AG10803 (cell line): ENCODE results near the gene PODXL2.
"Not testable (repeated sequence)": the region's sequence is repeated elsewhere in the genome, so short reads cannot be mapped to it uniquely, and the experiment has no call there.

Experiments
- DNase-seq: peaks from one replicate; pipeline ENCODE4 v3.0.0; 2010; ENCODE audit warnings: low read depth
- H3K4me3 ChIP-seq: 2 replicates; pipeline ENCODE4 v1.5.1; 2011; ENCODE audit warnings: mild to moderate bottlenecking, low read length, control low read depth
- TF ChIP-seq, protein P1 (sequence below): conservative IDR thresholded peaks from 2 replicates; pipeline ENCODE4 v1.5.1; 2011; ENCODE audit warnings: mild to moderate bottlenecking, low read length, control low read depth, inconsistent platforms

Gene PODXL2

DNA sequence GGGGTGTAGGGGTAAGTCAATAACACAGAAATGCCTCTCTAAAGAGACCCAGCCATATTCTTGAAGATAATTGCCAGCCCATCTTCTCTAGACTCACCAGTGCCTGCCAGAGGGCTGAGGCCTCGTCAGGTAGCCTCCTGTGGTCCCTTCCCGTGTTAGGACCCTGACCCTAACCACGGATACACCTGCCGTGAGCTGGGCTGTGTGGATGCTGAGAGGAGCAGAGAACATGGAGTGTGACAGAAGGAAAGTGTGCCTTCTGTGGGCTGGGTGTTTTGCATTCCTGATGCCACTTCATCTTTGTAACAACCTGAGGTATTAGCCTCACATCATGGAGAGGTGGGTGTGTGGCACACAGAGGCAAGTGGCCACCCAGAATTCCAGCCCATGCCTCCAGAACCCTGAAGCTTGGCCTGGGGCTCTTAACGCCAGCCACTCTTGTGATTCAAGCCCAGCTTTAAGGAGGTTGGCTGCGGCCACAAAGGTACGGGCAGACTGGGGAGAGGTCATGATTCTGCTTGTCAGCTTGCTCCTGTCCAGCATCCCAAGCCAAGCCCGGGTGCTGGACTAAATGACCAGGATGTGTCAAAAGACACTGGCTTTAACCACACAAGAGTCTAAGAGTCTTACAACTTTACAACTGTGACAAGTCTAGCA is 22.7 kb downstream of the PODXL2 start:
- no peak overlapping the region for H3K4me3 ChIP-seq
- no peak for DNase-seq
- TF ChIP-seq, protein P1, sequence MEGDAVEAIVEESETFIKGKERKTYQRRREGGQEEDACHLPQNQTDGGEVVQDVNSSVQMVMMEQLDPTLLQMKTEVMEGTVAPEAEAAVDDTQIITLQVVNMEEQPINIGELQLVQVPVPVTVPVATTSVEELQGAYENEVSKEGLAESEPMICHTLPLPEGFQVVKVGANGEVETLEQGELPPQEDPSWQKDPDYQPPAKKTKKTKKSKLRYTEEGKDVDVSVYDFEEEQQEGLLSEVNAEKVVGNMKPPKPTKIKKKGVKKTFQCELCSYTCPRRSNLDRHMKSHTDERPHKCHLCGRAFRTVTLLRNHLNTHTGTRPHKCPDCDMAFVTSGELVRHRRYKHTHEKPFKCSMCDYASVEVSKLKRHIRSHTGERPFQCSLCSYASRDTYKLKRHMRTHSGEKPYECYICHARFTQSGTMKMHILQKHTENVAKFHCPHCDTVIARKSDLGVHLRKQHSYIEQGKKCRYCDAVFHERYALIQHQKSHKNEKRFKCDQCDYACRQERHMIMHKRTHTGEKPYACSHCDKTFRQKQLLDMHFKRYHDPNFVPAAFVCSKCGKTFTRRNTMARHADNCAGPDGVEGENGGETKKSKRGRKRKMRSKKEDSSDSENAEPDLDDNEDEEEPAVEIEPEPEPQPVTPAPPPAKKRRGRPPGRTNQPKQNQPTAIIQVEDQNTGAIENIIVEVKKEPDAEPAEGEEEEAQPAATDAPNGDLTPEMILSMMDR, result no peak

DNA sequence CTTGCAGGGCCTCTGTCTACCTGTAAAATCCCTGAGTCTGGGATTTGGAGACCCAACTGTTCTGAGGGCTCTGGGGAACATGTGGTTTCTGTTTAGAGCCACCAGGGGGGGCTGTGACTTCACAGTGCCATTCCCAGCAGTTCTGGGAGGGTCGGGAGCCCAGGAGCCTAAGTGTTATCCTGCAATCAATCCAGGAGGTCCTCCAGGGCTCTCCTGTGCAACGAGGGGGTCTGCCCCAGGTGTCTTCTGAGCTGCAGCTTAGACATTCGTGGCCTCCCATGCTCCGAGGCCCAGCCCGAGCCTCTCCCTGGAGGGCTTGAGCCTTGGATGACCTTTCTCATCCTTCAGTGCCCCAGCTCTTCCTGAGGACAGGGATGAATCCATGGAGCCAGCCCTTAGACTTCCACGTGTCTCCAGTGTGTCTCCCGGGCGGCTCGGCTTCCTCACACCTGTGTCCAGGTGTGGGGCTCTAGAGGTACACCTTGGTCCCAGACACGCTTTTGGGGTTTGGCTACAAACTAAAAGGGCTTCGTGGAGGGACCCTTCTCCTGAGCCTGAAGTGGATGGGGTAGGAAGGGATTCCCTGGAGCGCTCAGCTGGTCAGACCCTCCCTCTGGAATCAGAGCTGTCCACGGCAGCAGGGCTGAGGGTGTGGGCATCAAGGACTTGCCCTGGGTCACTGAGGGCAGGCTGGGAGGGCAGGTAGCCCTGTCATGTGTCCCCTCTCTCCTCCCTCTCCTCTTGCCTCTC is 23.4 kb downstream of the PODXL2 start:
- TF ChIP-seq, protein P1, result peak; percentile 92
- H3K4me3 ChIP-seq, result no peak overlapping the region
- DNase-seq, result peak; percentile 45

DNA sequence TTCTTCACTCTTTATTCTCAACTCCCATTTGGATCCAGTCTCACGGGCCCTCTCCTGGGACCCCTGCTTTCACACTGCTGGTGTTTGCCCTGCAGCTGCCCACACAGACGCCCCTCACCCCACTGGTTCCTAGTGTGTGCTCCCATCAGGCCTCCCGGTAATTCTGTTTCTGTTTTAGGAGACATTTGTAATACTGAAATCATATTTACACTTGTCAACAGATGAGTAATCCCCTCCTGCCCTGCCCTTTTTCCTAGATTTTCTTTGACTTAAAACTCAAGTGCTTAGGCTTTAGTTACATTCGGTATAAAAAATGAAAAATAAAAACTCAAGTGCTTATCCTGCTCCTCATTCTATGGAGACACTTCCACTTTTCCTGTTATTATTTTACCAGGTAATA is 25.4 kb downstream of the PODXL2 start:
- H3K4me3 ChIP-seq, result no peak overlapping the region
- no peak for DNase-seq
- TF ChIP-seq, protein P1, result no peak

DNA sequence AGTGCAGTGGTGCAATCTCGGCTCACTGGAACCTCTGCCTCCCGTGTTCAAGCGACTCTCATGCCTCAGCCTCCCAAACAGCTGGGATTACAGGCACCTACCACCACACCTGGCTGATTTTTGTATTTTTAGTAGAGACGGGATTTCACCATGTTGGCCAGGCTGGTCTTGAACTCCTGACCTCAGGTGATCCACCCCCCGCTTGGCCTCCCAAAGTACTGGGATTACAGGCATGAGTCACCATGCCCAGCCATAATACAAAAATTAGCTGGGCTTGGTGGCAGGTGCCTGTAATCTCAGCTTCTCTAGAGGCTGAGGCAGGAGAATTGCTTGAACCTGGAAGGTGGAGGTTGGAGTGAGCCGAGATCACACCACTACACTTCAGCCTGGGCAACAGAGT is 26.0 kb downstream of the PODXL2 start:
- H3K4me3 ChIP-seq, DNase-seq: not testable (repeated sequence)

DNA sequence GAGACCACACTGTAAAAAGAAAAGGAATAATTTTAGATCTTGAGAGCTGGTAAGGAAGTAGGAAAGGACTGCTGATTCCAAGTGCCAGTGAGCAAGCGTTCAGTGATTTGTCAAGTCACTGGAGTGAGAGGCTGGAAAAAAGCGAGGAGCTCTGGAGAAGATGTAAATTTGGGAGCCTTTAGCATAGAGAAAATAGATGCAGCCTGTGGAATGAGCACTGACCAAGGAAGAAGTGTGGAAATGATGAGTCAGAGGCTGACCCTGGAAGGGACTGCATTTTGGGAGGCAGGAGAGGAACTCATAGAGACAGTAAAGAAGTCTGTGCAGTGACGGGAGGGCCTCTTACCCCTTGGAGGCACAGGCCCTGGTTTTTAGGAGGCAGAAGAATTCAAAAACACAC is 26.7 kb downstream of the PODXL2 start:
- TF ChIP-seq, protein P1, result no peak
- peak; percentile 70 for DNase-seq
- H3K4me3 ChIP-seq, result no peak overlapping the region

DNA sequence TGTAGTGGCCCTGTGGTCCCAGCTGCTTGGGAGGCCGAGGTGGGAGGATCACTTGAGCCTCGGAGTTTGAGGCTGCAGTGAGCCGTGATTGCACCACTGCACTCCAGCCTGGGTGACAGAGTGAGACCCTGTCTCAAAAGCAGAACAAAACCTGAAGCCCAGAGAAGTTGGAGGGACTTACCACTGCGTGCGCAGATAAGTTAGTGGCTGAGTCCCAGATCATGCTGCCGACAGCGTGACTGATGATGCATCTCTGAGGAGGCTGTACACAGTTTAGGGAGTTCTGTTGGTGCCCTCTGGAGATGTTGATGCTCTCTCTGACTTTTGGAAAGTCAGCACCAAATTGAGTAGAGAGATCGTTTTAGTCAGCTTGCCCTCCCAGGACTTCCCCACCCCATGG is 27.9 kb downstream of the PODXL2 start:
- TF ChIP-seq, protein P1, result no peak
- no peak for DNase-seq
- H3K4me3 ChIP-seq, result no peak overlapping the region

DNA sequence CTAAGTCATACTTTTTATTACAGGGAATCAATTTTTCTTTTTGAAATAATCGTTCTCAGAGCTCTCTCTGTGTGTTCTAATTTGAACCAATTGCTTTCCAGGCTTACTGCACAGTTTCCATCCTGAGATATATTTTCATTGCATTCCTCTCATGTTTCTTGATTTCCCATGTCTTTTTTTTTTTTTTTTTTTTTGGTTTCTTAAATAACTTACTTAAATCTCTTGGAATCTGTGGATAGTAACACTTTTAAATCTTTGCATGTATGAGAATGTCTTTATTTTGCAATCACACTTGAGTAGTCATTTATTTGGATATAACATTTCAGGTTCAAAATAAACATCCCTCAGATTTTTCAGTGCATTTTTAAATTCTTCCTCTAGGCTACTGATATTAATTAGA is 29.2 kb downstream of the PODXL2 start:
- DNase-seq, result peak; percentile 58
- TF ChIP-seq, protein P1, result no peak
- H3K4me3 ChIP-seq, result no peak overlapping the region
